GM12891 (cell line): ENCODE results near the gene MS4A10.

Experiments
- DNase-seq: peaks from one replicate; pipeline ENCODE4 v3.0.0; 2011; ENCODE audit warnings: low spot score; ENCODE audit not compliant: insufficient read length
- FAIRE-seq: peaks from 2 replicates; lab custom pipeline; 2011; peaks lifted over from hg19 to GRCh38; lab: Jason Lieb, UNC
- PAX5 ChIP-seq: IDR thresholded peaks from 2 replicates; pipeline ENCODE4 v1.6.1; 2011; ENCODE audit warnings: low read length, moderate library complexity, mild to moderate bottlenecking; ENCODE audit not compliant: insufficient read depth, severe bottlenecking
- POLR2A ChIP-seq: IDR thresholded peaks from 2 replicates; pipeline ENCODE4 v1.6.1; 2011; ENCODE audit warnings: low read depth, low read length, control low read depth
- POLR2AphosphoS5 ChIP-seq: IDR thresholded peaks from 2 replicates; pipeline ENCODE4 v1.6.1; 2011; ENCODE audit warnings: low read depth, low read length, control low read depth
- POU2F2 ChIP-seq: IDR thresholded peaks from 2 replicates; pipeline ENCODE4 v1.6.1; 2011; ENCODE audit warnings: low read depth, mild to moderate bottlenecking, control low read depth, low read length, moderate library complexity
- SPI1 ChIP-seq: IDR thresholded peaks from 2 replicates; pipeline ENCODE4 v1.6.1; 2011; ENCODE audit warnings: low read depth, low read length, control low read depth
- TAF1 ChIP-seq: IDR thresholded peaks from 2 replicates; pipeline ENCODE4 v1.6.1; 2011; ENCODE audit warnings: low read depth, low read length, control low read depth

Gene MS4A10

GRCh38 chr11:60766547-60766946 is 18.6 kb upstream of the MS4A10 start:
- TF ChIP-seq SPI1 = no peak
- FAIRE-seq (no peak), DNase-seq (no peak)

GRCh38 chr11:60767388-60767811 is 17.7 kb upstream of the MS4A10 start:
- FAIRE-seq = no peak
- DNase-seq = no peak
- TF ChIP-seq TAF1 (no peak), POU2F2 (no peak), SPI1 (no peak), POLR2AphosphoS5 (no peak), PAX5 (no peak), POLR2A (no peak)

- DNase-seq (no peak), FAIRE-seq (no peak)
- TF ChIP-seq POLR2AphosphoS5 (no peak), POLR2A (no peak), TAF1 (no peak), SPI1 (no peak), PAX5 (no peak), POU2F2 (no peak)
These were observed 16.9 kb upstream of the MS4A10 start for GRCh38 chr11:60768202-60768601.

- TF ChIP-seq POLR2A (no peak), POU2F2 (no peak), SPI1 (no peak)
- FAIRE-seq (no peak), DNase-seq (no peak)
These were observed 15.9 kb upstream of the MS4A10 start for GRCh38 chr11:60769273-60769672.

GRCh38 chr11:60769811-60770210 is 15.3 kb upstream of the MS4A10 start:
- TF ChIP-seq PAX5 = no peak
- no peak for TF ChIP-seq POLR2A
- TF ChIP-seq POLR2AphosphoS5 = no peak
- TF ChIP-seq POU2F2 = no peak
- TF ChIP-seq SPI1 = no peak
- TF ChIP-seq TAF1 = no peak

GRCh38 chr11:60771146-60771545 is 14.0 kb upstream of the MS4A10 start:
- FAIRE-seq = no peak
- DNase-seq = no peak
- TF ChIP-seq PAX5 = no peak
- TF ChIP-seq POLR2A = no peak
- no peak for TF ChIP-seq POU2F2
- TF ChIP-seq TAF1 = no peak
- no peak for TF ChIP-seq POLR2AphosphoS5
- TF ChIP-seq SPI1 = no peak

More at GRCh38 chr11:60769811-60770210, 15.3 kb upstream of the MS4A10 start:
- DNase-seq (no peak), FAIRE-seq (no peak)

- DNase-seq (no peak), FAIRE-seq (peak; percentile 82)
- no peak for TF ChIP-seq TAF1
- no peak for TF ChIP-seq PAX5
- TF ChIP-seq SPI1 = peak; percentile 24; the same call in 1 of the 2 replicates
- no peak for TF ChIP-seq POU2F2
- no peak for TF ChIP-seq POLR2AphosphoS5
These were observed 13.1 kb upstream of the MS4A10 start for GRCh38 chr11:60771879-60772525.

GRCh38 chr11:60772666-60773065 is 12.5 kb upstream of the MS4A10 start:
- DNase-seq (no peak), FAIRE-seq (no peak)
- TF ChIP-seq POLR2AphosphoS5 (no peak), SPI1 (no peak), POU2F2 (0 out of 2 replicates have a peak, but pooled peaks have one; percentile 28), POLR2A (no peak)

GRCh38 chr11:60774726-60775125 is 10.4 kb upstream of the MS4A10 start:
- TF ChIP-seq SPI1 = no peak
- DNase-seq (no peak), FAIRE-seq (no peak)

GRCh38 chr11:60775420-60775961 is 9.6 kb upstream of the MS4A10 start:
- FAIRE-seq (peak; percentile 96), DNase-seq (peak; percentile 70)
- TF ChIP-seq SPI1 (no peak), TAF1 (no peak), POU2F2 (no peak), PAX5 (no peak), POLR2AphosphoS5 (no peak), POLR2A (no peak)

- no peak for DNase-seq
- TF ChIP-seq POU2F2 (no peak), POLR2A (no peak), PAX5 (no peak), TAF1 (no peak), SPI1 (no peak), POLR2AphosphoS5 (no peak)
- FAIRE-seq = no peak
These were observed 9.0 kb upstream of the MS4A10 start for GRCh38 chr11:60776167-60776566.
